ENCODE data around the gene COPA. TPM values are rescaled to one million over a fixed set of nuclear protein-coding genes. Genes with fewer than 3 reads are reported as not detected.
A peak's percentile ranks its signal among the peaks of the same experiment; 100 is the strongest.

The COPA gene
- total and polyA plus RNA-seq, 2 donors (not counting 3 experiments of a cell fraction or from before 2014, with no cell fraction given), result 127 to 185 TPM

DNA sequence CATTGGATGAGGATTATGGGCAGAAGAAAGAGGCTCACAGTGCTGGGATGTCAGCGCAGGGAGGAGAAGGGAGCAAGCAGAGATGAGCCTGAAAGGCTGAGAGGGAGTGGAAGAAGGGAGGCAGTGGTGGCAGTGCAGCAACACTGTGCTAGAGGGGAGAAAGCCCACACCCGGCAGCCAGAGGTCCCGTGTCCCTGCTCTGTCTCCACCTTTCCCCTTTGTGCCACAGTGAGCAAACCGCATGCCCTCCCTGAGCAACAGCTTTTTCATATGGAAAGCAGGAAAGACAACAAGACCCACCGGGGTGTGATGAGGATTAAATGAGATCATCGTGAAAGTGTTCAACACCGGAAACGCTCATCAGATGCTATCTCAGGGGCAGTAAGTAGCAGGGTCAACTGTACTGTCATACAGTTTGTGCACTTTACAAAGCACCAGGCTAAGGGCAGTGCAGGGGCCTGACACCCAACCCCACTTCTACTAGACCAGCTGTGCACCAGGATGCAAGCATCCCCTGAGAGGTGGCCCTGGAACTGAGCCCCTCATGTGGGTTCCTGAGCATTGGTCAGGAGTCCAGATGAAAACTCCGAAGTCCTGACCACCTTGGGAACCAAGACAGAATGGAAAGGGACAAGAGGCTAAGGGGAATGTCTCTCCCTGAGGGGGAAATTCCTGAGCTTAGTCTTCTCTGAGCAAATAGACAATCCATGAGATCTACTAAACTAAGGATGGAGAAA is 32.9 kb upstream of the COPA start:
- H3K27me3 ChIP-seq (ENCODE audit: control insufficient read depth in 2 of 2, insufficient read depth in 2 of 2, low read length in 2 of 2), result peaks cover 19 to 26% of the 10 kb centered on the region in 2 experiments
- intact Hi-C loops (cut with micrococcal nuclease) (loop anchor here (1.0 kb wide), 5 partner anchors 22 to 291 kb away; no protein-coding TSS in a partner anchor), dilution Hi-C loops (cut with MboI; ENCODE audit: extremely low pct_ligation_motif_present, low sequenced_read_pairs) (no loop called here)
- H3K79me2 ChIP-seq (ENCODE audit: control insufficient read depth, insufficient read depth, low read length), result no peaks in the 10 kb centered on the region
- no peak for DNase-seq (ENCODE audit: low read depth, low spot score)
- no peaks in the 10 kb centered on the region for H3K9me1 ChIP-seq (replicated peaks; ENCODE audit: control insufficient read depth, extremely low read depth, insufficient read depth, low read length)
- H3K27ac ChIP-seq (ENCODE audit: insufficient read depth, low read depth, low read length), result no peak overlapping the region
- no peak overlapping the region for H2AFZ ChIP-seq (ENCODE audit: low read depth, low read length)
- no TSS peak for BruUV-seq (replicated peaks)
- no peak for TF ChIP-seq FOS (IDR thresholded peaks at IDR 0.05; ENCODE audit: borderline replicate concordance, insufficient read depth, low read length)
- peak; percentile 50 for TF ChIP-seq GATA2 (IDR thresholded peaks at IDR 0.05; ENCODE audit: insufficient read depth, insufficient read length, low read depth, low read length)
- peak; percentile 10 for TF ChIP-seq JUN (IDR thresholded peaks at IDR 0.05; ENCODE audit: borderline replicate concordance, insufficient read depth, insufficient read length, low read depth)
- no peak overlapping the region for H3K9ac ChIP-seq (replicated peaks; ENCODE audit: extremely low read depth, insufficient read depth, low read length)
- ChIA-PET POLR2A (no interaction called here), CTCF (interaction anchor here (0.7 to 6.8 kb wide), 35 partner anchors 9 to 483 kb away, joined by 3 to 100 read pairs (median 8); partner anchors contain the start of genes ATP1A2, IGSF8, KCNJ9 and NHLH1)
- H3K36me3 ChIP-seq (ENCODE audit: control insufficient read depth in 2 of 2, extremely low read depth in 1 of 2, insufficient read depth in 2 of 2, low read length in 2 of 2), result no peaks in the 10 kb centered on the region
- no peak for FAIRE-seq
- H3K4me2 ChIP-seq (ENCODE audit: insufficient read depth, low read length), result no peak overlapping the region
- no peak overlapping the region for H3K4me3 ChIP-seq (replicated peaks in 1 of 3; ENCODE audit: insufficient read depth in 1 of 3, low read depth in 1 of 3, low read length in 3 of 3)
- no peaks in the 10 kb centered on the region for H3K4me1 ChIP-seq (ENCODE audit: control insufficient read depth, extremely low read depth, insufficient read depth, low read length)
- H4K20me1 ChIP-seq (replicated peaks; ENCODE audit: control insufficient read depth, extremely low read depth, insufficient read depth, low read length), result no peaks in the 10 kb centered on the region
- no peaks in the 10 kb centered on the region for H3K9me3 ChIP-seq (replicated peaks; ENCODE audit: control insufficient read depth, insufficient read depth, low read length)

GRCh38 chr1:160374306-160375110 is 31.5 kb upstream of the COPA start:
- dilution Hi-C loops (cut with MboI; ENCODE audit: extremely low pct_ligation_motif_present, low sequenced_read_pairs), result no loop called here
- no peak overlapping the region for H3K4me2 ChIP-seq (ENCODE audit: insufficient read depth, low read length)
- H4K20me1 ChIP-seq (replicated peaks; ENCODE audit: control insufficient read depth, extremely low read depth, insufficient read depth, low read length), result no peaks in the 10 kb centered on the region
- intact Hi-C loops (cut with micrococcal nuclease), result no loop called here
- H3K9me1 ChIP-seq (replicated peaks; ENCODE audit: control insufficient read depth, extremely low read depth, insufficient read depth, low read length), result no peaks in the 10 kb centered on the region
- H3K27me3 ChIP-seq (ENCODE audit: control insufficient read depth in 2 of 2, insufficient read depth in 2 of 2, low read length in 2 of 2), result peaks cover 19 to 26% of the 10 kb centered on the region in 2 experiments
- H3K4me3 ChIP-seq (replicated peaks in 1 of 3; ENCODE audit: insufficient read depth in 1 of 3, low read depth in 1 of 3, low read length in 3 of 3), result no peak overlapping the region
- no peak overlapping the region for H2AFZ ChIP-seq (ENCODE audit: low read depth, low read length)
- no peak overlapping the region for H3K27ac ChIP-seq (ENCODE audit: insufficient read depth, low read depth, low read length)
- CTCF ChIA-PET, result interaction anchor here (1.0 to 6.7 kb wide), 10 partner anchors 11 to 290 kb away, joined by 3 to 100 read pairs (median 4); no protein-coding TSS in a partner anchor
- POLR2A ChIA-PET, result no interaction called here
- H3K79me2 ChIP-seq (ENCODE audit: control insufficient read depth, insufficient read depth, low read length), result no peaks in the 10 kb centered on the region
- no peaks in the 10 kb centered on the region for H3K4me1 ChIP-seq (ENCODE audit: control insufficient read depth, extremely low read depth, insufficient read depth, low read length)
- DNase-seq (ENCODE audit: low read depth, low spot score) (no peak), FAIRE-seq (no peak)
- BruUV-seq (replicated peaks), result no TSS peak
- H3K9me3 ChIP-seq (replicated peaks; ENCODE audit: control insufficient read depth, insufficient read depth, low read length), result no peaks in the 10 kb centered on the region
- H3K9ac ChIP-seq (replicated peaks; ENCODE audit: extremely low read depth, insufficient read depth, low read length), result no peak overlapping the region
- TF ChIP-seq, protein P1, sequence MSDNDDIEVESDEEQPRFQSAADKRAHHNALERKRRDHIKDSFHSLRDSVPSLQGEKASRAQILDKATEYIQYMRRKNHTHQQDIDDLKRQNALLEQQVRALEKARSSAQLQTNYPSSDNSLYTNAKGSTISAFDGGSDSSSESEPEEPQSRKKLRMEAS (IDR thresholded peaks at IDR 0.05; ENCODE audit: insufficient read depth, insufficient read length), result no peak
- TF ChIP-seq CTCF (IDR thresholded peaks at IDR 0.05; ENCODE audit: extremely low read depth in 1 of 2, insufficient read depth in 1 of 2, low read depth in 1 of 2, low read length in 2 of 2), result no peak
- TF ChIP-seq GATA2 (IDR thresholded peaks at IDR 0.05; ENCODE audit: insufficient read depth, insufficient read length, low read depth, low read length), result no peak
- no peak for TF ChIP-seq EZH2 (IDR thresholded peaks at IDR 0.05; ENCODE audit: borderline replicate concordance, low read depth, low read length, severe bottlenecking)
- TF ChIP-seq JUN (IDR thresholded peaks at IDR 0.05; ENCODE audit: borderline replicate concordance, insufficient read depth, insufficient read length, low read depth), result no peak
- no peak for TF ChIP-seq MYC (IDR thresholded peaks at IDR 0.05; ENCODE audit: low read depth, low read length)
- H3K36me3 ChIP-seq (ENCODE audit: control insufficient read depth in 2 of 2, extremely low read depth in 1 of 2, insufficient read depth in 2 of 2, low read length in 2 of 2), result no peaks in the 10 kb centered on the region

Data from endothelial cell of umbilical vein (primary cell).